IMR-90 (cell line): ENCODE data around the gene BEST1. TPM values are rescaled to one million over a fixed set of nuclear protein-coding genes. Genes with fewer than 3 reads are reported as not detected.

Source experiments
- ATAC-seq: fragments of 200-7000 bp; cut with Tn5 transposase; 2 replicates; pipeline ENCODE4 v1.9.1; 2020; ENCODE audit warnings: low read depth, mild to moderate bottlenecking, moderate library complexity
- BruUV-seq: library from RNA; stranded (reverse); fragments of 400-500 nt; replicated peaks from 2 replicates; lab custom pipeline; 2021; lab: Mats Ljungman, UMichigan
- CTCF ChIA-PET: fragments of 300-600 bp; formaldehyde crosslinking; extraction: SDS; loops from one replicate; lab custom pipeline; 2021; ENCODE audit warnings: antibody characterized with exemption; lab: Yijun Ruan, JAX
- POLR2A ChIA-PET: fragments of 300-600 bp; sonication (Branson Sonifier 250); formaldehyde crosslinking; loops from one replicate; lab custom pipeline; 2022; ENCODE audit warnings: antibody characterized with exemption; ENCODE audit not compliant: unreplicated experiment; lab: Charles Lee
- DNase-seq: peaks from one replicate; pipeline ENCODE4 v3.0.0; 2013
- H2AFZ ChIP-seq: replicated peaks from 2 replicates; pipeline ENCODE3; 2013; ENCODE audit warnings: low read length, mild to moderate bottlenecking; ENCODE audit not compliant: poor library complexity
- H2AK5ac ChIP-seq: 2 replicates; pipeline ENCODE4 v1.6.1; 2013; ENCODE audit warnings: low read depth, low read length, inconsistent platforms
- H2AK9ac ChIP-seq: replicated peaks from 2 replicates; pipeline ENCODE3; 2013; ENCODE audit warnings: mild to moderate bottlenecking, low read depth, low read length, moderate library complexity; ENCODE audit not compliant: poor library complexity
- H2BK120ac ChIP-seq: 2 replicates; pipeline ENCODE4 v1.6.1; 2013; ENCODE audit warnings: low read depth, low read length, inconsistent platforms
- H2BK15ac ChIP-seq: 3 replicates; pipeline ENCODE4 v1.6.1; 2013; ENCODE audit warnings: low read depth, low read length, inconsistent platforms
- H2BK20ac ChIP-seq: 2 replicates; pipeline ENCODE4 v1.6.1; 2013; ENCODE audit warnings: low read depth, mild to moderate bottlenecking, inconsistent platforms, low read length, moderate library complexity
- H2BK5ac ChIP-seq: 2 replicates; pipeline ENCODE4 v1.6.1; 2013; ENCODE audit warnings: mild to moderate bottlenecking, low read depth, low read length, inconsistent platforms; ENCODE audit not compliant: poor library complexity, severe bottlenecking
- H3K14ac ChIP-seq: replicated peaks from 2 replicates; pipeline ENCODE4 v1.6.1; 2013; ENCODE audit warnings: low read depth, low read length, inconsistent platforms
- H3K18ac ChIP-seq: 2 replicates; pipeline ENCODE4 v1.6.1; 2013; ENCODE audit warnings: low read depth, low read length, control low read depth
- H3K23ac ChIP-seq: 2 replicates; pipeline ENCODE4 v1.6.1; 2013; ENCODE audit warnings: low read depth, low read length, inconsistent platforms
- H3K27ac ChIP-seq: 2 replicates; pipeline ENCODE4 v1.5.1; 2013; ENCODE audit warnings: mild to moderate bottlenecking, control low read depth, low read length; ENCODE audit not compliant: insufficient read depth
- H3K27me3 ChIP-seq: 2 replicates; pipeline ENCODE4 v1.6.1; 2013; ENCODE audit warnings: low read length; ENCODE audit not compliant: control insufficient read depth, insufficient read depth
- H3K36me3 ChIP-seq: 2 replicates; pipeline ENCODE4 v1.6.1; 2013; ENCODE audit warnings: low read length, mixed read lengths; ENCODE audit not compliant: control insufficient read depth, insufficient read depth
- H3K4ac ChIP-seq: 2 replicates; pipeline ENCODE4 v1.6.1; 2013; ENCODE audit warnings: low read depth, low read length, inconsistent platforms
- H3K4me1 ChIP-seq: 2 replicates; pipeline ENCODE4 v1.6.1; 2013; ENCODE audit warnings: low read length, mixed read lengths; ENCODE audit not compliant: control insufficient read depth, insufficient read depth
- H3K4me2 ChIP-seq: 2 replicates; pipeline ENCODE4 v1.6.1; 2013; ENCODE audit warnings: low read depth, mild to moderate bottlenecking, control low read depth, low read length, moderate library complexity
- H3K4me3 ChIP-seq: 2 replicates; pipeline ENCODE4 v1.5.1; 2013; ENCODE audit warnings: low read depth, mild to moderate bottlenecking, control low read depth, low read length, moderate library complexity; ENCODE audit not compliant: insufficient read depth
- H3K56ac ChIP-seq: 2 replicates; pipeline ENCODE4 v1.6.1; 2013; ENCODE audit warnings: low read length, inconsistent platforms; ENCODE audit not compliant: insufficient read depth; ENCODE audit errors: extremely low read depth
- H3K79me1 ChIP-seq, 2 experiments: 2 replicates each; pipeline ENCODE4 v1.6.1; 2013; ENCODE audit warnings: low read length in 2 of 2, inconsistent platforms in 1 of 2, low read depth in 1 of 2
- H3K9ac ChIP-seq: 2 replicates; pipeline ENCODE4 v1.6.1; 2013; ENCODE audit warnings: low read depth, low read length, control low read depth
- H3K9me1 ChIP-seq: 2 replicates; pipeline ENCODE4 v1.6.1; 2013; ENCODE audit warnings: low read length, inconsistent platforms; ENCODE audit not compliant: insufficient read depth
- H3K9me3 ChIP-seq: 2 replicates; pipeline ENCODE4 v1.6.1; 2013; ENCODE audit warnings: low read length; ENCODE audit not compliant: control insufficient read depth, insufficient read depth
- H4K20me1 ChIP-seq: 2 replicates; pipeline ENCODE4 v1.6.1; 2013; ENCODE audit warnings: low read length, inconsistent platforms; ENCODE audit not compliant: insufficient read depth
- H4K5ac ChIP-seq: 2 replicates; pipeline ENCODE4 v1.6.1; 2013; ENCODE audit warnings: mild to moderate bottlenecking, low read depth, low read length, control low read depth
- H4K8ac ChIP-seq, 2 experiments: 2 replicates each; pipeline ENCODE4 v1.6.1; 2013; ENCODE audit warnings: low read depth in 2 of 2, low read length in 2 of 2, control low read depth in 1 of 2, inconsistent platforms in 1 of 2
- H4K91ac ChIP-seq: 2 replicates; pipeline ENCODE4 v1.6.1; 2013; ENCODE audit warnings: low read depth, low read length, inconsistent platforms; ENCODE audit not compliant: insufficient read depth
- BHLHE40 ChIP-seq: fragments of 150-350 bp; IDR thresholded peaks from 2 replicates; pipeline ENCODE4 v1.6.1; 2016; ENCODE audit warnings: mild to moderate bottlenecking, low read depth, low read length
- CEBPB ChIP-seq: IDR thresholded peaks from 2 replicates; pipeline ENCODE4 v1.6.1; 2012; ENCODE audit warnings: low read depth, low read length, improper control_type of control experiment
- CHD1 ChIP-seq: IDR thresholded peaks from 2 replicates; pipeline ENCODE4 v1.6.1; 2012; ENCODE audit warnings: low read depth, low read length, improper control_type of control experiment
- ELK1 ChIP-seq: fragments of 150-350 bp; IDR thresholded peaks from 2 replicates; pipeline ENCODE4 v1.6.1; 2016; ENCODE audit warnings: low read depth, mild to moderate bottlenecking, low read length, moderate library complexity, borderline replicate concordance
- FOS ChIP-seq: fragments of 150-350 bp; IDR thresholded peaks from 2 replicates; pipeline ENCODE4 v1.6.1; 2016; ENCODE audit warnings: low read depth, low read length
- MAFK ChIP-seq: IDR thresholded peaks from 2 replicates; pipeline ENCODE4 v1.6.1; 2012; ENCODE audit warnings: low read depth, low read length, improper control_type of control experiment
- MAZ ChIP-seq: IDR thresholded peaks from 2 replicates; pipeline ENCODE4 v1.6.1; 2012; ENCODE audit warnings: low read depth, mild to moderate bottlenecking, low read length, improper control_type of control experiment, moderate library complexity, borderline replicate concordance
- MXI1 ChIP-seq: IDR thresholded peaks from 2 replicates; pipeline ENCODE4 v1.6.1; 2012; ENCODE audit warnings: low read depth, mild to moderate bottlenecking, low read length, moderate library complexity, borderline replicate concordance
- NFE2L2 ChIP-seq: fragments of 150-350 bp; IDR thresholded peaks from 2 replicates; pipeline ENCODE4 v1.6.1; 2016; ENCODE audit warnings: low read depth, mild to moderate bottlenecking, low read length
- POLR2A ChIP-seq: IDR thresholded peaks from 2 replicates; pipeline ENCODE4 v1.6.1; 2012; ENCODE audit warnings: mild to moderate bottlenecking, low read depth, low read length
- RAD21 ChIP-seq: IDR thresholded peaks from 2 replicates; pipeline ENCODE4 v1.6.1; 2012; ENCODE audit warnings: low read length, improper control_type of control experiment
- RCOR1 ChIP-seq: IDR thresholded peaks from 2 replicates; pipeline ENCODE4 v1.6.1; 2012; ENCODE audit warnings: mild to moderate bottlenecking, low read length, improper control_type of control experiment; ENCODE audit not compliant: insufficient replicate concordance
- RFX5 ChIP-seq: IDR thresholded peaks from 2 replicates; pipeline ENCODE4 v1.8.0; 2012; ENCODE audit warnings: low read depth, mild to moderate bottlenecking, low read length, moderate library complexity
- SMC3 ChIP-seq: fragments of 150-350 bp; IDR thresholded peaks from 2 replicates; pipeline ENCODE4 v1.6.1; 2016; ENCODE audit warnings: low read depth, mild to moderate bottlenecking, antibody characterized with exemption, low read length, moderate library complexity
- WGBS, 2 experiments: methylation state at CpG; one replicate each; pipeline versions ENCODE4 v1.1.5 to v1.1.7; 2013; ENCODE audit warnings: missing lambda C conversion rate in 2 of 2; ENCODE audit not compliant: insufficient read length in 1 of 2; ENCODE audit errors: extremely low coverage in 2 of 2; 5-methylcytosine and 5-hydroxymethylcytosine counted together
- dilution Hi-C: fragments of 300-500 bp; cut with HindIII; formaldehyde crosslinking; loops from one replicate; pipeline ENCODE4 v1.14.3; 2018; ENCODE audit warnings: low sequenced_read_pairs; ENCODE audit not compliant: unreplicated experiment
- in situ Hi-C: fragments of 300-500 bp; cut with MboI; formaldehyde crosslinking; loops from 3 replicates; pipeline ENCODE4 v1.14.3; 2019; ENCODE audit warnings: low sequenced_read_pairs, inconsistent platforms, mixed read lengths
- intact Hi-C: fragments of 100-400 bp; cut with micrococcal nuclease; formaldehyde crosslinking; loops from 2 replicates; pipeline ENCODE4 v1.10.0; 2022
- polyA plus RNA-seq, 3 experiments: library from polyadenylated mRNA; depleted of rRNA; stranded (reverse); fragments of >200 nt; gene quantifications; 2 replicates each; pipeline ENCODE4 v1.2.3, GENCODE V29; 2012; ENCODE audit warnings: low replicate concordance in 1 of 3
- total RNA-seq: library from RNA; depleted of rRNA; stranded (reverse); fragments of >200 nt; gene quantifications from 2 replicates; pipeline ENCODE4 v1.2.3, GENCODE V29; 2012
- TF ChIP-seq, protein P1 (sequence below): conservative IDR thresholded peaks from 2 replicates; pipeline ENCODE4 v1.5.1; 2012; ENCODE audit warnings: mild to moderate bottlenecking, low read depth, low read length, improper control_type of control experiment
- TF ChIP-seq, protein P2 (sequence below): fragments of 150-350 bp; IDR thresholded peaks from 2 replicates; pipeline ENCODE4 v1.6.1; 2017; ENCODE audit warnings: mild to moderate bottlenecking, antibody characterized with exemption, low read length, low read depth

BEST1 gene
- total and polyA plus RNA-seq, 2 of the 4 experiments (the other 2 are of a cell fraction), result 0.90 to 1.4 TPM

GRCh38 chr11:61901397-61901796, 48.8 kb upstream of the BEST1 start:
- H2AK9ac ChIP-seq, result no peak overlapping the region
- H2BK5ac ChIP-seq, result no peak overlapping the region
- no peaks in the 10 kb centered on the region for H3K9me3 ChIP-seq
- H3K4ac ChIP-seq, result no peak overlapping the region
- no peaks in the 10 kb centered on the region for H3K4me1 ChIP-seq
- H3K79me1 ChIP-seq, result no peaks in the 10 kb centered on the region
- no peak overlapping the region for H2BK15ac ChIP-seq
- H2AK5ac ChIP-seq, result no peak overlapping the region
- H3K27ac ChIP-seq, result no peak overlapping the region
- no peak overlapping the region for H3K4me3 ChIP-seq
- TF ChIP-seq SMC3 (no peak), MAFK (no peak), ELK1 (no peak), FOS (no peak), RAD21 (no peak), CEBPB (no peak), MXI1 (no peak), MAZ (no peak), RCOR1 (no peak), CHD1 (no peak), RFX5 (no peak), BHLHE40 (no peak), POLR2A (no peak), NFE2L2 (no peak)
- TF ChIP-seq, protein P1, sequence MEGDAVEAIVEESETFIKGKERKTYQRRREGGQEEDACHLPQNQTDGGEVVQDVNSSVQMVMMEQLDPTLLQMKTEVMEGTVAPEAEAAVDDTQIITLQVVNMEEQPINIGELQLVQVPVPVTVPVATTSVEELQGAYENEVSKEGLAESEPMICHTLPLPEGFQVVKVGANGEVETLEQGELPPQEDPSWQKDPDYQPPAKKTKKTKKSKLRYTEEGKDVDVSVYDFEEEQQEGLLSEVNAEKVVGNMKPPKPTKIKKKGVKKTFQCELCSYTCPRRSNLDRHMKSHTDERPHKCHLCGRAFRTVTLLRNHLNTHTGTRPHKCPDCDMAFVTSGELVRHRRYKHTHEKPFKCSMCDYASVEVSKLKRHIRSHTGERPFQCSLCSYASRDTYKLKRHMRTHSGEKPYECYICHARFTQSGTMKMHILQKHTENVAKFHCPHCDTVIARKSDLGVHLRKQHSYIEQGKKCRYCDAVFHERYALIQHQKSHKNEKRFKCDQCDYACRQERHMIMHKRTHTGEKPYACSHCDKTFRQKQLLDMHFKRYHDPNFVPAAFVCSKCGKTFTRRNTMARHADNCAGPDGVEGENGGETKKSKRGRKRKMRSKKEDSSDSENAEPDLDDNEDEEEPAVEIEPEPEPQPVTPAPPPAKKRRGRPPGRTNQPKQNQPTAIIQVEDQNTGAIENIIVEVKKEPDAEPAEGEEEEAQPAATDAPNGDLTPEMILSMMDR, result no peak
- TF ChIP-seq, protein P2, sequence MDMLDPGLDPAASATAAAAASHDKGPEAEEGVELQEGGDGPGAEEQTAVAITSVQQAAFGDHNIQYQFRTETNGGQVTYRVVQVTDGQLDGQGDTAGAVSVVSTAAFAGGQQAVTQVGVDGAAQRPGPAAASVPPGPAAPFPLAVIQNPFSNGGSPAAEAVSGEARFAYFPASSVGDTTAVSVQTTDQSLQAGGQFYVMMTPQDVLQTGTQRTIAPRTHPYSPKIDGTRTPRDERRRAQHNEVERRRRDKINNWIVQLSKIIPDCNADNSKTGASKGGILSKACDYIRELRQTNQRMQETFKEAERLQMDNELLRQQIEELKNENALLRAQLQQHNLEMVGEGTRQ, result no peak
- no peaks in the 10 kb centered on the region for H3K27me3 ChIP-seq
- dilution Hi-C loops, result no loop called here
- WGBS, 2 experiments, result 71% methylated on average over 1 of the region's 10 CpGs; no CpG with 5 or more reads in 1 of the 2 experiments
- no peak overlapping the region for H3K56ac ChIP-seq
- H2AFZ ChIP-seq, result no peak overlapping the region
- intact Hi-C loops, result no loop called here
- ATAC-seq, result no peak
- H3K9ac ChIP-seq, result no peak overlapping the region
- no peak overlapping the region for H3K18ac ChIP-seq
- no peak overlapping the region for H3K4me2 ChIP-seq
- H2BK20ac ChIP-seq, result no peak overlapping the region
- no peak overlapping the region for H4K91ac ChIP-seq
- peaks cover 1% of the 10 kb centered on the region; the same call in 1 of the 2 replicates for H3K36me3 ChIP-seq
- no peak overlapping the region for H3K23ac ChIP-seq
- H4K8ac ChIP-seq, result no peak overlapping the region
- no peak for DNase-seq
- in situ Hi-C loops, result no loop called here
- H4K20me1 ChIP-seq, result no peaks in the 10 kb centered on the region
- BruUV-seq, result no TSS peak
- H3K14ac ChIP-seq, result no peak overlapping the region
- H2BK120ac ChIP-seq, result no peak overlapping the region
- no peak overlapping the region for H4K5ac ChIP-seq
- no peaks in the 10 kb centered on the region for H3K9me1 ChIP-seq
- POLR2A ChIA-PET, result interaction anchor here (0.6 kb wide), 1 partner anchor 21 kb away, joined by 9 read pairs; no protein-coding TSS in a partner anchor
- CTCF ChIA-PET, result interaction anchor here (4.6 to 5.2 kb wide), 2 partner anchors 46 to 180 kb away, joined by 39 to 52 read pairs; no protein-coding TSS in a partner anchor
